Esophagus muscularis mucosa (tissue), 4 donors: Measurements from ENCODE around the gene RNGTT. TPM values are rescaled to one million over a fixed set of nuclear protein-coding genes. Genes with fewer than 3 reads are reported as not detected.

Experiments
- DNase-seq: peaks from one replicate; pipeline ENCODE4 v3.0.0-alpha.2; 2017; ENCODE audit errors: extremely low spot score
- H3K27ac ChIP-seq, 4 donors: fragments of 200-600 bp; sonication (generic); replicated peaks in 1 of 4; 1 replicate in 3 of 4; 2 replicates in 1 of 4; pipeline ENCODE4 v1.5.1; 2016 to 2019; ENCODE audit warnings: mild to moderate bottlenecking in 1 of 4
- H3K27me3 ChIP-seq, 4 donors: fragments of 200-600 bp; sonication (generic); one replicate each; pipeline versions ENCODE4 v1.5.1 to v1.6.0; 2016 to 2019
- H3K36me3 ChIP-seq, 4 donors: fragments of 200-600 bp; sonication (generic); one replicate each; pipeline ENCODE4 v1.5.1; 2016 to 2019
- H3K4me1 ChIP-seq, 4 donors: fragments of 200-600 bp; sonication (generic); one replicate each; pipeline ENCODE4 v1.5.1; 2016 to 2019
- H3K4me3 ChIP-seq, 4 donors: fragments of 200-600 bp; sonication (generic); 1 replicate in 2 of 4; 2 replicates in 2 of 4; pipeline ENCODE4 v1.5.1; 2016 to 2019; ENCODE audit warnings: mild to moderate bottlenecking in 4 of 4, moderate library complexity in 1 of 4
- H3K9me3 ChIP-seq, 4 donors: fragments of 200-600 bp; sonication (generic); 1 replicate in 3 of 4; 2 replicates in 1 of 4; pipeline ENCODE4 v1.5.1; 2016 to 2019
- CTCF ChIP-seq, 3 experiments: fragments of 200-600 bp in 2 of 3; fragments of 450-650 bp in 1 of 3; sonication (generic) in 2 of 3; IDR thresholded peaks; one replicate each; pipeline ENCODE4 v1.5.1; 2017 to 2019; ENCODE audit warnings: antibody characterized with exemption in 3 of 3, mild to moderate bottlenecking in 2 of 3, moderate library complexity in 1 of 3
- EP300 ChIP-seq: sonication (generic); formaldehyde crosslinking; IDR thresholded peaks from one replicate; pipeline ENCODE4 v1.6.1; 2017; ENCODE audit warnings: antibody characterized with exemption
- POLR2A ChIP-seq: fragments of 450-650 bp; IDR thresholded peaks from one replicate; pipeline ENCODE4 v1.6.1; 2017; ENCODE audit warnings: antibody characterized with exemption, moderate library complexity, mild to moderate bottlenecking, low read depth
- POLR2AphosphoS5 ChIP-seq, 2 donors: sonication (generic); formaldehyde crosslinking; IDR thresholded peaks; one replicate each; pipeline ENCODE4 v1.6.1; 2017; ENCODE audit warnings: antibody characterized with exemption in 2 of 2
- WGBS: methylation state at CpG from one replicate; pipeline ENCODE4 v1.1.5; 2018; 5-methylcytosine and 5-hydroxymethylcytosine counted together
- intact Hi-C: fragments of 100-400 bp; cut with DNase I; formaldehyde crosslinking; loops from one replicate; pipeline ENCODE4 v1.15.1; 2023
- total RNA-seq, 4 donors: library from RNA; depleted of rRNA; stranded (reverse); fragments of >200 nt; gene quantifications; one replicate each; pipeline versions ENCODE4 v1.1.0 to v1.2.1, GENCODE V29; 2016

Gene RNGTT
- total RNA-seq, 4 donors from 2014 or later: 10.7 to 13.9 (median 12.0) TPM

GRCh38 chr6:88920774-88921733 is 42.4 kb downstream of the RNGTT start:
- 93% methylated on average over 1 of the region's 1 CpG for WGBS
- intact Hi-C loops: no loop called here
- Histone ChIP-seq H3K27me3 (no peaks in the 10 kb centered on the region), H3K4me3 (no peak overlapping the region), H3K4me1 (no peaks in the 10 kb centered on the region), H3K36me3 (peaks cover 0 to 22% (median 11%) of the 10 kb centered on the region in 4 donors), H3K9me3 (no peaks in the 10 kb centered on the region), H3K27ac (no peak overlapping the region)
- DNase-seq: no peak
- no peak for TF ChIP-seq POLR2A
- TF ChIP-seq POLR2AphosphoS5 (IDR thresholded peaks at IDR 0.05): no peak
- no peak for TF ChIP-seq EP300
- no peak for TF ChIP-seq CTCF (IDR thresholded peaks at IDR 0.05)

GRCh38 chr6:88920088-88920487 is 43.3 kb downstream of the RNGTT start:
- no peaks in the 10 kb centered on the region for H3K4me1 ChIP-seq
- no peaks in the 10 kb centered on the region for H3K9me3 ChIP-seq
- TF ChIP-seq EP300 (no peak), POLR2AphosphoS5 (IDR thresholded peaks at IDR 0.05) (no peak), CTCF (IDR thresholded peaks at IDR 0.05) (no peak), POLR2A (no peak)
- WGBS: 92% methylated on average over 2 of the region's 2 CpGs
- no peaks in the 10 kb centered on the region for H3K27me3 ChIP-seq
- intact Hi-C loops: no loop called here
- no peak for DNase-seq
- no peak overlapping the region for H3K4me3 ChIP-seq
- H3K36me3 ChIP-seq: peaks cover 0 to 15% (median 9%) of the 10 kb centered on the region in 4 donors
- no peak overlapping the region for H3K27ac ChIP-seq

GRCh38 chr6:88919032-88919431 is 44.4 kb downstream of the RNGTT start:
- Histone ChIP-seq H3K27me3 (no peaks in the 10 kb centered on the region), H3K4me3 (no peak overlapping the region), H3K36me3 (peaks cover 0 to 15% (median 7%) of the 10 kb centered on the region in 4 donors), H3K27ac (no peak overlapping the region), H3K4me1 (no peaks in the 10 kb centered on the region), H3K9me3 (no peaks in the 10 kb centered on the region)
- no peak for DNase-seq
- no peak for TF ChIP-seq POLR2A
- no peak for TF ChIP-seq CTCF (IDR thresholded peaks at IDR 0.05)
- TF ChIP-seq POLR2AphosphoS5 (IDR thresholded peaks at IDR 0.05): no peak
- no peak for TF ChIP-seq EP300
- WGBS: 56% methylated on average over 1 of the region's 1 CpG
- intact Hi-C loops: no loop called here

- intact Hi-C loops: no loop called here
- H3K36me3 ChIP-seq: no peaks in the 10 kb centered on the region
- 87% methylated on average over 1 of the region's 1 CpG for WGBS
- no peaks in the 10 kb centered on the region for H3K9me3 ChIP-seq
- H3K4me1 ChIP-seq: no peaks in the 10 kb centered on the region
- TF ChIP-seq POLR2AphosphoS5 (IDR thresholded peaks at IDR 0.05) (no peak), EP300 (no peak), CTCF (IDR thresholded peaks at IDR 0.05) (no peak), POLR2A (no peak)
- no peaks in the 10 kb centered on the region for H3K27me3 ChIP-seq
- H3K27ac ChIP-seq: no peak overlapping the region
- no peak for DNase-seq
- H3K4me3 ChIP-seq: no peak overlapping the region
Measured at GRCh38 chr6:88916615-88917208, 46.7 kb downstream of the RNGTT start.
